Keratinocyte (primary cell): Measurements from ENCODE around the gene MME.

Experiments
- EZH2 ChIP-seq: IDR thresholded peaks from one replicate; pipeline ENCODE4 v1.6.1; 2012; ENCODE audit warnings: inconsistent platforms, mild to moderate bottlenecking, low read length, moderate library complexity
- TF ChIP-seq, protein P1 (sequence below), 3 experiments: IDR thresholded peaks in 1 of 3; conservative IDR thresholded peaks in 1 of 3; optimal IDR thresholded peaks in 1 of 3; 2 replicates in 2 of 3; 3 replicates in 1 of 3; pipeline versions ENCODE3 to v1.5.1; 2011; ENCODE audit warnings: low read length in 3 of 3, mild to moderate bottlenecking in 3 of 3, moderate library complexity in 2 of 3, control low read depth in 1 of 3, inconsistent platforms in 1 of 3; ENCODE audit not compliant: insufficient read depth in 2 of 3; ENCODE audit errors: extremely low read depth in 1 of 3

DNA sequence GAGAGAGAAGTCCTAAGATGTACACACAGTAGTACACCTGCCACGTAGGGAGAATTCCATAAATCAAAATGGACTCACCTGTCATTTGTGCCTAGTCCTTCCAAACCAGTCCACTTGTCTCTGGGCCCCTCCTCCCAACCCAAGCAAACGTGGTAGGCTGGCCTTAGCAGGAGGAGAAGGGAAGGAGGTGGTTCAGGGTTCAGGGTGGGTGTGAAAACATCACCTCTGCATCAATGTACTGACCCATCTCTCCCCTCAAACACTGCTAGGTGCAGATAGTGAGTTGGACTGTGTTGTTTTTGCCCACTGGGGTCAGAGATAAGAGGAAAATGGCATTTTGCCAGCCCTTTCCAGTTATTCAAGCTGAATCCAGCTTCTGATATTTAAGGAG, 99.3 kb downstream of the MME start:
- TF ChIP-seq, protein P1, sequence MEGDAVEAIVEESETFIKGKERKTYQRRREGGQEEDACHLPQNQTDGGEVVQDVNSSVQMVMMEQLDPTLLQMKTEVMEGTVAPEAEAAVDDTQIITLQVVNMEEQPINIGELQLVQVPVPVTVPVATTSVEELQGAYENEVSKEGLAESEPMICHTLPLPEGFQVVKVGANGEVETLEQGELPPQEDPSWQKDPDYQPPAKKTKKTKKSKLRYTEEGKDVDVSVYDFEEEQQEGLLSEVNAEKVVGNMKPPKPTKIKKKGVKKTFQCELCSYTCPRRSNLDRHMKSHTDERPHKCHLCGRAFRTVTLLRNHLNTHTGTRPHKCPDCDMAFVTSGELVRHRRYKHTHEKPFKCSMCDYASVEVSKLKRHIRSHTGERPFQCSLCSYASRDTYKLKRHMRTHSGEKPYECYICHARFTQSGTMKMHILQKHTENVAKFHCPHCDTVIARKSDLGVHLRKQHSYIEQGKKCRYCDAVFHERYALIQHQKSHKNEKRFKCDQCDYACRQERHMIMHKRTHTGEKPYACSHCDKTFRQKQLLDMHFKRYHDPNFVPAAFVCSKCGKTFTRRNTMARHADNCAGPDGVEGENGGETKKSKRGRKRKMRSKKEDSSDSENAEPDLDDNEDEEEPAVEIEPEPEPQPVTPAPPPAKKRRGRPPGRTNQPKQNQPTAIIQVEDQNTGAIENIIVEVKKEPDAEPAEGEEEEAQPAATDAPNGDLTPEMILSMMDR (optimal IDR thresholded peaks at IDR 0.05 in 1 of 3, IDR thresholded peaks at IDR 0.05 in 1 of 3, conservative IDR thresholded peaks at IDR 0.05 in 1 of 3; ENCODE audit: extremely low read depth in 1 of 3, insufficient read depth in 2 of 3, low read length in 3 of 3) = no peak
- no peak for TF ChIP-seq EZH2
